IPS DF 19.7 (cell line): Measurements from ENCODE around the gene XRCC1.
"Not testable (repeated sequence)": the region's sequence is repeated elsewhere in the genome, so short reads cannot be mapped to it uniquely, and the experiment has no call there.

ENCODE experiments used
- DNase-seq: peaks from one replicate; pipeline ENCODE4 v3.0.0-alpha.2; 2013; ENCODE audit warnings: low read depth, low spot score

XRCC1 gene

GRCh38 chr19:43522929-43523328 lies 52.4 kb downstream of the XRCC1 start:
- no peak for DNase-seq

DNA sequence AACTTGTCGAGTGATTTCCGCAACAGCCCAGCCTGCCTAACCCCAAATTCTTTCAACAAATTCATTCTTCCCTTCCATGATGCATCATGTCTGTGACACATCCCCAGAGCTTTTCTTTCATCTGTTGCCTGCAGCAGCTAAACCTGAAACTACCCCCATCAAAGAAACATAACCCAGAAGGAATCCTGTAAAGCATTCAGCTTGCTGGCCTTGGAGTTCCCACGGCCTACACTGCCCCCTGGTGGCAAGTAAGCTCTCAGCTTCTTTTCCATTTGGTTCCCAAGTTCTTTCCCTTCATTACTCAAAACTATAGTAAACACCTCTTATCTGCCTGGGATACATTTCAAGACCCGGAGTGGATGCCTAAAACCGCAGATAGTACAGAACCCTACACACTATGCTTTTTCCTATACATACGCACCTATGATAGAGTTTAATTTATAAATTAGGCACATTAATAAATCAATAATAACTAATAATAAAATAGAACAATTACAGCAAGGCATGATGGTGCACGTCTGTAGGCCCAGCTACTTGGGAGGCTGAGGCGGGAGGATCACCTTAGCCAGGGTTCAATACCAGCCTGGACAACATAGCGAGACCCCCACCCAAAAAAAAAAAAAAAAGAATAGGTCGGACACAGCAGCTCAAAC lies 55.8 kb downstream of the XRCC1 start:
- DNase-seq: no peak

DNA sequence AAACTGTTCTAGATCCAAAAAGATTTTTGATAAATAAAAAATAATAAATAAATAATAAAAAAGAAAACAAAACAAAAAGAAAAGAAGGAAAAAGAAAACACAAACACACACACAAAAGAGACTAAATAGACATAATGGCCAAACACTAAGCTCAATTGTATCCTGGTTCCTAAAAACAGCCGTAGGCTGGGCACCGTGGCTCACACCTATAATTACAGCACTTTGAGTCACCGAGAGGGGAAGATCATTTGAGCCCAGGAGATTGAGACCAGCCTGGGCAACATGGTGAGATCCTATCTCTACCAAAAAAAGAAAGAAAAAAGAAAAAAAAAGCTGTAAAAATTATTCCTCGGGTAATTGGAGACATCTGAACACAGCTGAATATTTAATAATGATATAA lies 57.3 kb downstream of the XRCC1 start:
- DNase-seq: no peak

- not testable (repeated sequence) for DNase-seq
These were observed 62.9 kb downstream of the XRCC1 start for GRCh38 chr19:43512399-43512798.

DNA sequence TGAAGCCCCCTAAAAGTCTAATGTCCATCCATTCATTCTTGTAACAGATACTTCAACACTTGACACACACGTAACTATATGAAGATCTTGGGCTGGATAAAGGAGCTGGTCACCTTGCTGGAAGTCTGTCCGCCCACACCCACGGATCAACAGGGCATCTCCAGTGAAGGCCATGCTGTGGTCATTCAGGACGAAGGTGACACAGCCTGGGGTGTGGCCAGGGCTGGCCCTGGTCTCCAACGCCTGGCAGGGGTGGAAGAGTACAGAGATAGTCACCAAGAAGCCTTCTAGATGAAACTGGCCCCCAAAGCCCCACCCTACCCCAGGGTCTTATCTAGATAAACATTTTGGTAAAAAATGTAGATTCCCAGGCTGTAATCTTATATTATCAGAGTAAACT lies 64.0 kb downstream of the XRCC1 start:
- no peak for DNase-seq

DNA sequence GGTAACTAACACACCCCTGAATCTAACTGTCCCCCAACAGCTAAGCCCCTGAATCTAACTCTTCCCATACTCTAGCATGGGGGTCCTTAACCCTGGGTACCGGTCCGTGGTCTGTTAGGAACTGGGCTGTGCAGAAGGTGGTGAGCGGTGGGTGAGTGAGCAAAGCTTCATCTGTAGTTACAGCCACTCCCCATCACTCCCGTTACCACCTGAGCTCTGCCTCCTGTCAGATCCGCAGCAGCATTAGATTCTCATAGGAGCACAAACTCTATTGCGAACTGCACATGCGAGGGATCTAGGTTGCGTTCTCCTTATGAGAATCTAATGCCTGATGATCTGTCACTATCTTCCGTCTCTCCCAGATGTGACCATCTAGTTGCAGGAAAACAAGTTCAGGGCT lies 64.6 kb downstream of the XRCC1 start:
- DNase-seq: no peak

- DNase-seq: no peak
These were observed 67.4 kb downstream of the XRCC1 start for GRCh38 chr19:43507880-43508279.

- DNase-seq: no peak
These were observed 68.7 kb downstream of the XRCC1 start for GRCh38 chr19:43506629-43507028.

DNA sequence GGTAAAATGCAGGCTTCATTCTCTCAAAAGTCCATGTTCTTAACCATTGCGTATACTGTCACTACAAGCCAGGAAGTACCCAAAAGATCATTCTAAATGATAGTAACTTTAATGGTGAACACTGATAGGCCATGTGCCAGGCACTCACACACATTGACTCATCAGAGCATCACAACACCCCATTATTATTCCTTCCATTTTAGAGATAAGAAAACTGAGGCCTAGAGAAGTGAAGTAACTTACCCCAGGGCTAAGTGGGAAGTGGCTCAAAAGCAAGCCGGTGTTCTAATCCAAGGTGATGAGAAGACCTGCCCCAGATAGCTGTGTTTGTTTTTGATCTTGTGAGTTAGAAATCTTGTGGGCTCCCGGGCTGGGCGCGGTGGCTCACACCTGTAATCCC lies 69.4 kb downstream of the XRCC1 start:
- no peak for DNase-seq

GRCh38 chr19:43505186-43505456 lies 70.2 kb downstream of the XRCC1 start:
- no peak for DNase-seq

GRCh38 chr19:43504426-43505185 lies 70.7 kb downstream of the XRCC1 start, which contains the start of gene PHLDB3:
PHLDB3 (minus strand) TSS chr19:43504746; CDS start chr19:43504118, 628 bp downstream.
- DNase-seq: no peak

- DNase-seq: peak; percentile 69
These were observed 71.6 kb downstream of the XRCC1 start for GRCh38 chr19:43503501-43504425.

DNA sequence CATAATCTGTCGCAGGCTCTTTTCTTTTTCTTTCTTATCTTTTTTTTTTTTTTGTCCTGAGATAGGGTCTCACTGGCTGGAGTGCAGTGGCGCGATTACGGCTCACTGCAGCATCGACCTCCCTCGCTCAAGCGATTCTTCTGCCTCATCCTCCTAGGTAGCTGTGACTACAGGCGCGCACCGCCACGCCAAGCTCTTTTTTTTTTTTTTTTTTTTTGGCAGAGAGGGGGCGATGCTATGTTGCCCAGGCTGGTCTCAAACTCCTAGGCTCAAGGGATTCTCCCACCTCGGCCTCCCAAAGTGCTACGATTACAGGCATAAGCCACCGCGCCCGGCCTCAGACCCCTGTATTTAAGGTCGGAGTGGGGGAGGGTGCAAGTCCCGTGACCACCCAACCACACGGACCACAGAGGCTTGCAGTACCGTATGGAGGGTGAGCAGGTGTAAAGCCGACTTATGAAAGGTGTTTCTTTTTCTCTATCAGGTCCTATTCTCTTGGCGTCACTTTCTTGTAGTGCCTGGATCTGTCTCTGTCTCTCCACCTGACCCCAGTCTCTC lies 72.8 kb downstream of the XRCC1 start:
- DNase-seq: no peak

DNA sequence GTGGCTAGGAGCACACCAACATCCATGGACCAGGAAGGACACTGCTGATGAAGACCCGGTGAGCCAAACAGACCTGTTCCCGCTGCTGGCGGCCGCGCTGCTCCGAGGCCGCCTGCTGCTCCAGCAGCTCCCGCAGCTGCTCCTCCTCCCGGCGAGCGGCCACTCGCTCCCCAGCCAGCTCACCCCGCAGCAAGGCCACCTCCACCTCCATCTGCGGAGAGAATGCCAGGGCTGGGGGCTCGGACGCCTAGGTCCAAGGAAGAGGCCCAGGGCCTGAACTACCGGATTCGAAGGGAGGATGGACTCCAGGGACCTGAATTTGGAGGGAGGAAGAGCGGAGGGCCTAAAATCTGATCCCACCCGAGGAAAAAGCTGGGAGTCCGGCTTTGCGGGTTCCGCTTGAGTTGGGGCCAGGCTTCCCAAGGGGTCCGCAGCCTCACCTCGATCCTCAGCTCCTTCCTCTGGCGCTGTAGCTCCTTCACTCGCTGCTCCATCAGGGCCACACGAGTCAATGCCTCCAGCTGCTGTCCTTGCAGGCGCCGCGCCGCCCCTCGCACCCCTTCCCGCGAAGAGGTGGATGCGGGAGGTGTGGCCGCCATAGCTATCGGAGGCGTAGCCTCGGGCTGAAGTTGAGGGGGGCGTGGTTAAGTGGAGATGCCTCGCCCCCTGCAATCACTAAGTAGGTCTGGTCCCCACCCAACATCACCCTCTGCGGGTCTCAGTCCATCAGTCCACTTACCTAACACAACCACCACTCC lies 73.5 kb downstream of the XRCC1 start:
- DNase-seq: no peak

GRCh38 chr19:43499042-43499441 lies 76.3 kb downstream of the XRCC1 start:
- DNase-seq: no peak

GRCh38 chr19:43498233-43498842 lies 77.0 kb downstream of the XRCC1 start:
- DNase-seq: no peak

GRCh38 chr19:43496960-43497359 lies 78.4 kb downstream of the XRCC1 start:
- no peak for DNase-seq

DNA sequence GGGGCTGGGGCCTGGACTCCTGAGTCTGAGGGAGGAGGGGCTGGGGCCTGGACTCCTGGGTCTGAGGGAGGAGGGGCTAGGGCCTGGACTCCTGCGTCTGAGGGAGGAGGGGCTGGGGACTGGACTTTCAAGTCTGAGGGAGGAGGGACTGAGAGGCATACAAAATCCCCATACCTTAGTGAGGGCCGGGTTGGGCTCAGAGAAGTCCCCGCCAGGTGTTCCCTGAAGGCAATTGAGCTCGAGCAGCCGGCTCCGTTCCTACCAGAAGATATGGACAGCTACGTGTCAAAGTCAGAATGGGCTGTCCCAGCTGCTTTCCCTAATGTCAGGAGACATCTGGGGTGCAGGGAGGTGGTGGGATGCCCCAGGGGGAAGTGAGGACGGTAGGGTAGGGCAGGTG lies 80.2 kb downstream of the XRCC1 start:
- DNase-seq: no peak
